ENCODE results near the gene HFM1. TPM values are rescaled to one million over a fixed set of nuclear protein-coding genes. Genes with fewer than 3 reads are reported as not detected.
"Not testable (repeated sequence)": the region's sequence is repeated elsewhere in the genome, so short reads cannot be mapped to it uniquely, and the experiment has no call there.

The HFM1 gene
- total and polyA plus RNA-seq, 2 experiments from 2014 or later: 0.39 to 3.6 TPM

- TF ChIP-seq EZH2phosphoT487 (IDR thresholded peaks at IDR 0.05; ENCODE audit: low read depth, severe bottlenecking, unreplicated experiment) (no peak), CTCF (IDR thresholded peaks at IDR 0.05; ENCODE audit: poor library complexity) (no peak), EZH2 (IDR thresholded peaks at IDR 0.05; ENCODE audit: borderline replicate concordance) (no peak)
Observed at GRCh38 chr1:91308544-91308943, 96.1 kb downstream of the HFM1 start.

DNA sequence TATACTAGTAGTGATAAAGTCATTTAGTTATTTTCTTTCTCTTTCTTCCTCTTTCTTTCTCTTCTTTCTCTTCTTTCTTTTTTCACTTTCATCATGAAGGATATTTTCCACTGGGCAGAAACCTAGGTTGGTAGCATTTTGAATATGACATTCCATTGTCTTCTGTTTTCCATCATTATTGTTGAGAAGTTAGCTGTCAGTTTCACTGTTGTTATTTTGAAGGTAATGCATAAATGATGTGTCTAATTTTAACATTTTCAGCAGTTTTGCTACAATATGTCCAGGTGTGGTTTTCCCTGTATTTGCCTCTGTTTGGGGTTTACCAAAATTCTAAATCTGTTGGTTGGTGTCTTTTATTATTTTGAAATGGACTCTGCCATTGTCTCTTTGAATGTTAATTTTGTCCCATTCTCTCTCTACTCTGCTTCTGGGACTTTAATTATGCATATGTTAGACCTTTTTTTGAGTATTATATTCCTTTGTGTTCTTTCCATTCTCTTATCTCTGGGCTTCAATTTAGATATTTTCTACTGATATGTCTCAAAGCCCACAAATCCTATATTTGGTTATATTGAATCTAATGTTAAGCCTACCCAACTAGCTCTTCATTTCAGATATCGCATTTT, 96.7 kb downstream of the HFM1 start:
- no peak overlapping the region for H2AFZ ChIP-seq
- no peaks in the 10 kb centered on the region for H4K20me1 ChIP-seq (ENCODE audit: insufficient read depth, poor library complexity, severe bottlenecking)
- H3K9me2 ChIP-seq (replicated peaks; ENCODE audit: insufficient read depth): no peaks in the 10 kb centered on the region
- DNase-seq (ENCODE audit: low spot score): no peak
- H3K27ac ChIP-seq: no peak overlapping the region
- no peaks in the 10 kb centered on the region for H3K36me3 ChIP-seq (replicated peaks; ENCODE audit: insufficient read depth, low read depth)
- H3K4me3 ChIP-seq: no peak overlapping the region
- H3K4me2 ChIP-seq: no peak overlapping the region
- WGBS (ENCODE audit: low lambda C conversion rate, missing lambda C conversion rate): 97% methylated on average over 1 of the region's 1 CpG
- no peaks in the 10 kb centered on the region for H3K4me1 ChIP-seq (ENCODE audit: insufficient read depth)
- no peaks in the 10 kb centered on the region for H3K27me3 ChIP-seq
- TF ChIP-seq EZH2phosphoT487 (IDR thresholded peaks at IDR 0.05; ENCODE audit: low read depth, severe bottlenecking, unreplicated experiment) (no peak), EZH2 (IDR thresholded peaks at IDR 0.05; ENCODE audit: borderline replicate concordance) (no peak), CTCF (IDR thresholded peaks at IDR 0.05; ENCODE audit: poor library complexity) (no peak)
- H3K79me2 ChIP-seq: no peaks in the 10 kb centered on the region
- no peaks in the 10 kb centered on the region for H3K9me3 ChIP-seq (ENCODE audit: low read depth)

More at GRCh38 chr1:91308544-91308943, 96.1 kb downstream of the HFM1 start:
- Histone ChIP-seq H3K27ac (no peak overlapping the region), H3K9me2 (replicated peaks; ENCODE audit: insufficient read depth) (no peaks in the 10 kb centered on the region), H3K36me3 (replicated peaks; ENCODE audit: insufficient read depth, low read depth) (no peaks in the 10 kb centered on the region), H3K4me3 (no peak overlapping the region), H3K27me3 (no peaks in the 10 kb centered on the region), H3K9me3 (ENCODE audit: low read depth) (no peaks in the 10 kb centered on the region), H3K4me1 (ENCODE audit: insufficient read depth) (no peaks in the 10 kb centered on the region), H4K20me1 (ENCODE audit: insufficient read depth, poor library complexity, severe bottlenecking) (no peaks in the 10 kb centered on the region), H3K79me2 (no peaks in the 10 kb centered on the region), H2AFZ (no peak overlapping the region), H3K4me2 (no peak overlapping the region)
- DNase-seq (ENCODE audit: low spot score): no peak

GRCh38 chr1:91303165-91303564, 101.5 kb downstream of the HFM1 start:
- Histone ChIP-seq H3K9me2 (replicated peaks; ENCODE audit: insufficient read depth) (no peaks in the 10 kb centered on the region), H3K4me2 (no peak overlapping the region), H3K36me3 (replicated peaks; ENCODE audit: insufficient read depth, low read depth) (no peaks in the 10 kb centered on the region), H3K27me3 (no peaks in the 10 kb centered on the region), H3K4me1 (ENCODE audit: insufficient read depth) (no peaks in the 10 kb centered on the region), H3K4me3 (no peak overlapping the region), H3K79me2 (no peaks in the 10 kb centered on the region), H2AFZ (no peak overlapping the region), H3K9me3 (ENCODE audit: low read depth) (no peaks in the 10 kb centered on the region), H3K27ac (no peak overlapping the region), H4K20me1 (ENCODE audit: insufficient read depth, poor library complexity, severe bottlenecking) (no peaks in the 10 kb centered on the region)
- no peak for TF ChIP-seq EZH2 (IDR thresholded peaks at IDR 0.05; ENCODE audit: borderline replicate concordance)
- TF ChIP-seq CTCF (IDR thresholded peaks at IDR 0.05; ENCODE audit: poor library complexity): no peak
- TF ChIP-seq EZH2phosphoT487 (IDR thresholded peaks at IDR 0.05; ENCODE audit: low read depth, severe bottlenecking, unreplicated experiment): no peak
- DNase-seq (ENCODE audit: low spot score): no peak
- WGBS (ENCODE audit: low lambda C conversion rate, missing lambda C conversion rate): 97% methylated on average over 1 of the region's 1 CpG

GRCh38 chr1:91288843-91289553, 115.6 kb downstream of the HFM1 start:
- WGBS (ENCODE audit: low lambda C conversion rate, missing lambda C conversion rate): 94% methylated on average over 24 of the region's 47 CpGs
- H3K79me2 ChIP-seq; H3K4me2 ChIP-seq; H3K27ac ChIP-seq; H3K36me3 ChIP-seq (replicated peaks; ENCODE audit: insufficient read depth, low read depth); H4K20me1 ChIP-seq (ENCODE audit: insufficient read depth, poor library complexity, severe bottlenecking); H3K9me3 ChIP-seq (ENCODE audit: low read depth); H3K9me2 ChIP-seq (replicated peaks; ENCODE audit: insufficient read depth); DNase-seq (ENCODE audit: low spot score); H3K4me3 ChIP-seq; H3K27me3 ChIP-seq; H2AFZ ChIP-seq; H3K4me1 ChIP-seq (ENCODE audit: insufficient read depth): not testable (repeated sequence)

DNA sequence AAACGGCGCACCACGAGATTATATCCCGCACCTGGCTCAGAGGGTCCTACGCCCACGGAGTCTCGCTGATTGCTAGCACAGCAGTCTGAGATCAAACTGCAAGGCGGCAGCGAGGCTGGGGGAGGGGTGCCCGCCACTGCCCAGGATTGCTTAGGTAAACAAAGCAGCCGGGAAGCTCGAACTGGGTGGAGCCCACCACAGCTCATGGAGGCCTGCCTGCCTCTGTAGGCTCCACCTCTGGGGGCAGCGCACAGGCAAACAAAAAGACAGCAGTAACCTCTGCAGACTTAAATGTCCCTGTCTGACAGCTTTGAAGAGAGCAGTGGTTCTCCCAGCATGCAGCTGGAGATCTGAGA, 117.7 kb downstream of the HFM1 start:
- H3K27ac ChIP-seq; H2AFZ ChIP-seq; H3K4me2 ChIP-seq; H3K79me2 ChIP-seq; H3K9me2 ChIP-seq (replicated peaks; ENCODE audit: insufficient read depth); H3K4me1 ChIP-seq (ENCODE audit: insufficient read depth); H3K9me3 ChIP-seq (ENCODE audit: low read depth); H4K20me1 ChIP-seq (ENCODE audit: insufficient read depth, poor library complexity, severe bottlenecking); H3K27me3 ChIP-seq; H3K4me3 ChIP-seq; H3K36me3 ChIP-seq (replicated peaks; ENCODE audit: insufficient read depth, low read depth); DNase-seq (ENCODE audit: low spot score): not testable (repeated sequence)
- WGBS (ENCODE audit: low lambda C conversion rate, missing lambda C conversion rate): 72% methylated on average over 8 of the region's 13 CpGs

DNA sequence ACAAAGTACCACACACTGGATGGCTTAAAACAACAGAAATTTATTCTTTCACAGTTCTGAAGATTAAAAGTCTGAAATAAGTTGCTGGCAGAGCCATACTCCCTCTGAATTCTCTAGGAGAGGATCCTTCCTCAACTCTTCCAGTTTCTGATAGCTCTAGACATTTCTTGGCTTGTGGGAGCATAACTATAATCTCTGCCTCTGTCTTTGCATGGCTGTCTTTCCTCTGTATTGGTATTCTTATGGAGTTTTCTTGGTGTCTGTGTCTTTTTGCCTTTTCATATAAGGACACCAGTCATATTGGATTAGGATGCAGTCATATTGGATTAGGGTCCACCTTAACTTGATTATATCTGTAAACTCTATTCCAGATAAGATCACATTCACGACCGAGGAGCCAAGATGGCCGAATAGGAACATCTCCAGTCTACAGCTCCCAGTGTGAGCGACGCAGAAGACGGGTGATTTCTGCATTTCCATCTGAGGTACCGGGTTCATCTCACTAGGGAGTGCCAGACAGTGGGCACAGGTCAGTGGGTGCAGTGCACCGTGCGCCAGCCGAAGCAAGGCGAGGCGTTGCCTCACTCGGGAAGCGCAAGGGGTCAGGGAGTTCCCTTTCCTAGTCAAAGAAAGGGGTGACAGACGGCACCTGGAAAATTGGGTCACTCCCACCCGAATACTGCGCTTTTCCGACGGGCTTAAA, 118.2 kb downstream of the HFM1 start:
- H3K9me2 ChIP-seq (replicated peaks; ENCODE audit: insufficient read depth); H3K79me2 ChIP-seq; H3K4me2 ChIP-seq; H4K20me1 ChIP-seq (ENCODE audit: insufficient read depth, poor library complexity, severe bottlenecking); DNase-seq (ENCODE audit: low spot score); H2AFZ ChIP-seq; H3K27ac ChIP-seq; H3K27me3 ChIP-seq; H3K36me3 ChIP-seq (replicated peaks; ENCODE audit: insufficient read depth, low read depth); H3K4me1 ChIP-seq (ENCODE audit: insufficient read depth); H3K9me3 ChIP-seq (ENCODE audit: low read depth); H3K4me3 ChIP-seq: not testable (repeated sequence)
- 96% methylated on average over 14 of the region's 19 CpGs for WGBS (ENCODE audit: low lambda C conversion rate, missing lambda C conversion rate)

All from hepatocyte (in vitro differentiated cells).